ENCODE measurements around the gene PNPLA7.
A peak's percentile ranks its signal among the peaks of the same experiment; 100 is the strongest.
"Not testable (repeated sequence)": the region's sequence is repeated elsewhere in the genome, so short reads cannot be mapped to it uniquely, and the experiment has no call there.

The PNPLA7 gene

GRCh38 chr9:137535120-137535428 lies 15.1 kb downstream of the PNPLA7 start:
- TF ChIP-seq CTCF (conservative IDR thresholded peaks at IDR 0.05; ENCODE audit: low read depth) = peak; percentile 64; the same call in 1 of the 2 replicates
- POLR2A ChIA-PET (ENCODE audit: low non-redundant PET) = interaction anchor here (0.6 kb wide), 1 partner anchor 81 kb away, joined by 3 read pairs; no protein-coding TSS in a partner anchor
- CTCF ChIA-PET = interaction anchor here (0.5 to 1.7 kb wide), 16 partner anchors 11 to 437 kb away, joined by 3 to 11 read pairs (median 3); partner anchors contain the start of gene PNPLA7
- H3K27ac ChIP-seq = no peak overlapping the region
- DNase-seq (ENCODE audit: low spot score) = no peak

GRCh38 chr9:137534256-137535119 lies 15.7 kb downstream of the PNPLA7 start:
- ChIA-PET POLR2A (ENCODE audit: low non-redundant PET) (interaction anchor here (0.6 kb wide), 1 partner anchor 82 kb away, joined by 3 read pairs; no protein-coding TSS in a partner anchor), CTCF (interaction anchor here (0.5 to 1.7 kb wide), 17 partner anchors 10 to 438 kb away, joined by 3 to 11 read pairs (median 3); partner anchors contain the start of gene PNPLA7)
- peak; percentile 95 for TF ChIP-seq CTCF (conservative IDR thresholded peaks at IDR 0.05; ENCODE audit: low read depth)
- no peak overlapping the region for H3K27ac ChIP-seq
- DNase-seq (ENCODE audit: low spot score) = peak; percentile 76

- CTCF ChIA-PET; H3K27ac ChIP-seq; POLR2A ChIA-PET (ENCODE audit: low non-redundant PET); DNase-seq (ENCODE audit: low spot score): not testable (repeated sequence)
Measured at GRCh38 chr9:137532891-137533468, 17.2 kb downstream of the PNPLA7 start.

GRCh38 chr9:137531099-137531765 lies 19.0 kb downstream of the PNPLA7 start:
- POLR2A ChIA-PET (ENCODE audit: low non-redundant PET) = no interaction called here
- no peak overlapping the region for H3K27ac ChIP-seq
- CTCF ChIA-PET = no interaction called here

GRCh38 chr9:137530331-137530730 lies 19.9 kb downstream of the PNPLA7 start:
- ChIA-PET POLR2A (ENCODE audit: low non-redundant PET) (no interaction called here), CTCF (interaction anchor here (0.5 to 0.7 kb wide), 2 partner anchors 11 to 106 kb away, joined by 3 to 6 read pairs; no protein-coding TSS in a partner anchor)
- no peak for TF ChIP-seq CTCF (conservative IDR thresholded peaks at IDR 0.05; ENCODE audit: low read depth)
- no peak overlapping the region for H3K27ac ChIP-seq
- no peak for DNase-seq (ENCODE audit: low spot score)

More at GRCh38 chr9:137531099-137531765, 19.0 kb downstream of the PNPLA7 start:
- DNase-seq (ENCODE audit: low spot score) = no peak
- TF ChIP-seq CTCF (conservative IDR thresholded peaks at IDR 0.05; ENCODE audit: low read depth) = no peak

GRCh38 chr9:137524981-137525317 lies 25.3 kb downstream of the PNPLA7 start:
- H3K27ac ChIP-seq = no peak overlapping the region
- DNase-seq (ENCODE audit: low spot score) = no peak
- ChIA-PET POLR2A (ENCODE audit: low non-redundant PET) (interaction anchor here (0.7 kb wide), 1 partner anchor 231 kb away, joined by 3 read pairs; no protein-coding TSS in a partner anchor), CTCF (interaction anchor here (0.6 to 1.3 kb wide), 4 partner anchors 10 to 238 kb away, joined by 4 to 11 read pairs (median 6); no protein-coding TSS in a partner anchor)
- no peak for TF ChIP-seq CTCF (conservative IDR thresholded peaks at IDR 0.05; ENCODE audit: low read depth)

Data from RWPE1 (cell line).